Endothelial cell (in vitro differentiated cells): ENCODE results near the gene ZNF689. TPM values are rescaled to one million over a fixed set of nuclear protein-coding genes. Genes with fewer than 3 reads are reported as not detected.

Experiments
- DNase-seq: peaks from one replicate; pipeline ENCODE4 v3.0.0; 2021; ENCODE audit warnings: low spot score
- H3K27ac Mint-ChIP-seq: one replicate; pipeline ENCODE4 v1.8.0; 2021; ENCODE audit warnings: mixed read lengths, inconsistent platforms; ENCODE audit not compliant: unreplicated experiment
- H3K27me3 Mint-ChIP-seq: one replicate; pipeline ENCODE4 v1.8.0; 2021; ENCODE audit warnings: mild to moderate bottlenecking, moderate library complexity, mixed read lengths, inconsistent platforms; ENCODE audit not compliant: unreplicated experiment
- H3K36me3 Mint-ChIP-seq: one replicate; pipeline ENCODE4 v1.8.0; 2021; ENCODE audit warnings: mild to moderate bottlenecking, low read depth, mixed read lengths, inconsistent platforms; ENCODE audit not compliant: unreplicated experiment
- H3K4me1 Mint-ChIP-seq: one replicate; pipeline ENCODE4 v1.8.0; 2021; ENCODE audit warnings: mild to moderate bottlenecking, mixed read lengths, inconsistent platforms; ENCODE audit not compliant: unreplicated experiment
- H3K4me3 Mint-ChIP-seq: one replicate; pipeline ENCODE4 v1.8.0; 2021; ENCODE audit warnings: mild to moderate bottlenecking, mixed read lengths, inconsistent platforms; ENCODE audit not compliant: unreplicated experiment
- H3K9me3 Mint-ChIP-seq: one replicate; pipeline ENCODE4 v1.8.0; 2021; ENCODE audit warnings: mixed read lengths, inconsistent platforms; ENCODE audit not compliant: unreplicated experiment
- CTCF ChIP-seq: fragments of 200-600 bp; sonication (generic); IDR thresholded peaks from one replicate; pipeline ENCODE4 v1.5.0; 2021; ENCODE audit warnings: antibody characterized with exemption; ENCODE audit not compliant: unreplicated experiment
- total RNA-seq: library from RNA; stranded (reverse); fragmentation: NEBNext Ultra II Directional; extraction: Animal tissue kit (Norgen Biotek cat#: 25700); gene quantifications from one replicate; pipeline ENCODE4 v1.2.1, GENCODE V29; 2021; ENCODE audit not compliant: unreplicated experiment

Gene ZNF689
- total RNA-seq, 1 donor from 2014 or later: 12.0 TPM

GRCh38 chr16:30574678-30575077 is 35.5 kb downstream of the ZNF689 start:
- DNase-seq: no peak
- Mint-ChIP-seq H3K4me1 (peaks cover 12% of the 10 kb centered on the region), H3K27ac (peak overlapping the region; percentile 2), H3K4me3 (peak overlapping the region; percentile 24), H3K27me3 (peaks cover 2% of the 10 kb centered on the region), H3K36me3 (peaks cover 9% of the 10 kb centered on the region), H3K9me3 (no peaks in the 10 kb centered on the region)
- TF ChIP-seq CTCF: no peak

GRCh38 chr16:30571445-30572322 is 38.5 kb downstream of the ZNF689 start, which contains the start of gene ZNF688:
TSS of gene ZNF688 (minus strand) at chr16:30571714. CDS start at chr16:30571629, 85 bp downstream.
- Mint-ChIP-seq H3K36me3 (peaks cover 6% of the 10 kb centered on the region), H3K9me3 (no peaks in the 10 kb centered on the region), H3K27ac (peak within 1 kb of the TSS; percentile 88), H3K4me1 (peaks cover 24% of the 10 kb centered on the region), H3K4me3 (peak within 1 kb of the TSS; percentile 89), H3K27me3 (peaks cover 7% of the 10 kb centered on the region)
- peak; percentile 83 for DNase-seq
- TF ChIP-seq CTCF: no peak

GRCh38 chr16:30570636-30571444 is 39.3 kb downstream of the ZNF689 start:
- Mint-ChIP-seq H3K4me3 (peak overlapping the region; percentile 89), H3K27me3 (peaks cover 10% of the 10 kb centered on the region), H3K4me1 (peaks cover 30% of the 10 kb centered on the region), H3K27ac (peak overlapping the region; percentile 88), H3K36me3 (peaks cover 11% of the 10 kb centered on the region), H3K9me3 (no peaks in the 10 kb centered on the region)
- TF ChIP-seq CTCF: no peak
- DNase-seq: peak; percentile 49

GRCh38 chr16:30569746-30570635 is 40.2 kb downstream of the ZNF689 start:
- H3K9me3 Mint-ChIP-seq: no peaks in the 10 kb centered on the region
- peaks cover 10% of the 10 kb centered on the region for H3K27me3 Mint-ChIP-seq
- H3K4me3 Mint-ChIP-seq: no peak overlapping the region
- H3K27ac Mint-ChIP-seq: peak overlapping the region; percentile 84
- peaks cover 30% of the 10 kb centered on the region for H3K4me1 Mint-ChIP-seq
- H3K36me3 Mint-ChIP-seq: peaks cover 10% of the 10 kb centered on the region
- no peak for DNase-seq
- no peak for TF ChIP-seq CTCF
